GM18873 (cell line): Measurements from ENCODE around the gene PIR.

Experiments used
- ATAC-seq: cut with Tn5 transposase; IDR thresholded peaks from one replicate; pipeline ENCODE4 v1.9.1; 2021; ENCODE audit warnings: mild to moderate bottlenecking, moderate library complexity, moderate number of reproducible peaks; ENCODE audit not compliant: unreplicated experiment, low FRiP score

The PIR gene

DNA sequence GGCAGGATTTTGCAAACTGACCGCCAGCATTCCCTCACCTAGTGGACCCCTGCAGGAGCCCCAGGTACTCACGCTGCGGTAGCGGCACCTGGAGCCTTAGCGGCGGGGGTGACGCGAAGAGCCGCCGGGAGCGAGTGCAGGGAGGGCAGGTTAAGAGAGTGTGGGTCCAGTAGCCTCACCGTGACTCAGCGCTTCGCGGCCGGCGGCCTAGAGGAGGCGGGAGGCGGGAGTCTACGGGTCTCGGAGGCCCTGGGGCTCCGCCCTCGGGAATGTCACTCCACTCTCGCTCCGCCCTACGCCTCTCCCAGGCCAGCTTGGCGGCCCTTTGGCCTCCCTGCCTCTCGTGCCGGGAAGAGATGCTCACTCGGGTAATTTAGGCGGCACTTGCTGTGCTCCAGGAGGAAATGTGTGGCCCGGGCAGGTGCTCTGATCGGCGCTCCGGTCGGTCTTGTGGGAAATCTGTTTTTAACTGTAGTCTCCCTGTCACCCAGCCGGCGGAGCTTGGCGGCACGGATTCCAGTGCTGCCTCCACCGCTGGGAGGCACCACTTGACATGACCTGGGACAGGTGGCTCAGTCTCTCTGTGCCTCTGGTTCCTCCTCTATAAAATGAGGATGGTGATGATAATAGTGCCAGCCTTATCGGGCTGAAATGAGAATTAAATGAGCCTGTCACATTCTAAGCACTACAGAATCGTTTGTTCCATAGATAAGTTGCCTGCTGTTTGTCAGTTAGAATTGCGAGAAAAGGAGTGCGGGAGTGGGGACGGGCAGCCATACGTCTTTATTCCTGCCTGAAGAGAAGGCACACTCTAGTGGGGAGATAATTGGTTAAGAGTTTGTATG, at the start of gene PIR:
Gene PIR, minus strand, starts transcription at position 216 of the 845 bp plus-strand sequence. CDS start 2,076 bp downstream, outside the sequence.
- ATAC-seq: peak; percentile 89

DNA sequence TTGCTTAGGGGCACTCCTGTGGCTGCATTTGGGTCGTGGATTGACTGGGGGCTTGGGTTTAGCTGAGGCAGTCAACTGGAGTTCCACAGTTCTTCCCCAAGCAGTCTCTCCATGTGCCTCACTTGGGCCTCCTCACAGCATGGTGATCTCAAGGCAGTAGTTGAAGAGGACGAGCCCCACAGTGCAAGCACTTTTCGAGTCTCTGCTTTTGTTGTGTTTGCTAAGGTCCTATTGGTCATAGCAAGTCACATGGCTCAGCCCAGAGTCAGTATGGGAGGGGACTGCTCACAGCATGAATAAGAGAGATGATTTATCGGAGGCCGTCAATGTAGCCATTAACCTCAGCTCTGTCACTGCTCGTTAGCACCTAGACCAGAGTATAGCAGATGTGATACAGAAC, 37.2 kb upstream of the PIR start:
- ATAC-seq: no peak

DNA sequence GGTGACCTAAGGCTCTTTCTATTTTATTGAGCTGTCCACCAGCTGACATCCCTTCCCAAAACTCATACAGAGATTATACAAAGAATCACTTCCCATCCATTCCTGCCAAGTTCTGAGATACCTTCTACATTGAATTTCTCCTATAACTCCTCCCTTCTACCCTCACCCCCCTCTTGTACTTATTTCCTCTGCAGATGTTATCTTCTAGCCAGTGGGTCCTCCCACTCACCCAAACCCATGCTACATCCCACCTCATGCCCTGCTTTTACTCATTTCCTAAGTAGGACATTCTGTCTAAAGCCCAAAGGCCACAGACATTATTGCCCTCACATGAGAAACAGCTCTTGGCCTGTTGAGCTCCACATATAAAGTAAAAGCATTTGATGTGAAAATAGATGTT, 36.0 kb upstream of the PIR start:
- no peak for ATAC-seq

DNA sequence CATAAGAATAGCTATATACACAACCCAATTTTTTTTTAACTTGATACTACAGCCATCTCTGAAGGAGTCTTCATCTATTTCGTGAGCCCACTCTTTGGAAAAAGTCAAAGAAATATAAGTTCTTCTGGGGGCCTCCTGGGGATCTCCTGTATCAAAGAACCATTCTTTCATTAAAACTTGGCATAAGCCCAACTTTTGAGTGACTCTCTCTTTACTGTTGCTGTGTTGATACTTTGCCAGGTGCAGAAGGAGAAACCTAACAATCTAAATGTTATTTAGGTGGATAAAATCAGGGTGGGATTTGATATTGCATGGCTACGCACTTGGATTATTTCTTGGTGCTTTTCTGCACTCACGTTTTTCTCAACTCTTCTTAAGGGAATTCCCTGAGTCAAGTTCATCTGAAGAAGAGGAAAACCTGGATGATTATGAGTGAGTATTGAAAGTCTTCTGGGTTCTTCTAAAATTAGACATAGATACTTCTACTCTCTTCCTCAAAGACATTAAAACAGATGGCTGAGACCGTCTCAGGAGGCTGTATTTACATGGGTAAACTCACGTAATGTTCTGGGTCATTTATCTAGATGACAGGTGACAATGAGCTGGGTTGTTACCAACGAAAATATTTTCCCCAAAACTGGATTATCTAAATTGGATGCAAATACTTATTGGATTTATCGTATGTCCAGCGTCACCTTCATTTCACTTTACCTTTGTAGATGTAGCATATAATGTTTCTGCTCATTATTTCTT, 32.7 kb upstream of the PIR start:
- ATAC-seq: no peak

DNA sequence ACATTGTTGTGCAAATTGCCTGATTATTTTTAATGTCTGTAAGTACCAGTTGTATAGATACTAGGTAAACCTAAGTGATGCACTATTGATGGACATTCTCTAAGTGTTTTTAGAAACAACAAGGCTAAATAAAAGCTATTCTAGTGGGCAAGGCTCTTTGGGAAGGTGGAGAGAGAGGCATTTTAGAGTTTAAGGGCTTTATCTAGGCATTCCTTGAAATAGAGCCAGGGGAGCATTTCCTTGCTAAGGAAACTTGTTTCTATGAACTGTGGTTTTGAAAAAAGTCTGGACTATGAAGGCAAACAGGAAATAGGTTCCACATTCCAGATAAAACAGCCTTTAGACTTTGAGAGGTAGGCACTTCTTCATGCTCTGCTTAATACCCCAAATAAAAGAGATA, 31.3 kb upstream of the PIR start:
- no peak for ATAC-seq

DNA sequence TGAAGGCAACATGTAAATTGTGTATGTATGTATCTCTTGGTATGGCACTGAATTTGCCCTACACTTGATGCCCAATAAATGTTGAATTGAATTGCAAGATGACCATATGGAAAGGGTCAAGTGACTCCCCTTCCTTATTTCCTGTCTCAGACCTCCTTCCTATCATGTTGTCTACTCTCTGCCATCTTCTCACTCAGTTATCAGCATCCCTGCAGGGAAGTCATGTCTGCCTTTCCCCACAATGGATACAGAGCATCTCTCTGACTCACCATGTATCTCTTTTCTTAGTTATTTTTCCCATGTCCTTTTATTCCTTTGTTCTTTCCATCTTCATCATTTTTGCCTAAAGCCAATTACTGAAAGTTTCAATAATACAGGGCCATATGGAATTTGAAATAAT, 30.0 kb upstream of the PIR start:
- ATAC-seq: no peak

DNA sequence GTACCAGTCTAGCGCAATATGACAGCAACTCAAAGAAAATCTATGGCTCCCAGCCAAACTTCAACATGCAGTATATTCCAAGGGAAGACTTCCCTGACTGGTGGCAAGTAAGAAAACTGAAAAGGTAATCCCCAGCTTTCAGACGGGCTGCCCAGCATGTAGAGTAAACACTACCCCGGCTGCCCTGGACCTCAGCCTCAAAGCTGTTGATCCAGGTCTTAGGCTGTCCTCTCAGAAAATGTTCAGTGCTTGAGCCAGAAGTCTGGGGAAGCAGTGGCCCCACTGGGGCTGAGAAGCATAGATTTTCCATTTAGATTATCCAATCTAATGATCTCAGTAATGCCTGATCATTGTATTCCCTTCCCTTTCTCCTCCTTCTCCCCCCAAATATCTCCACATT, 29.3 kb upstream of the PIR start:
- ATAC-seq: no peak

DNA sequence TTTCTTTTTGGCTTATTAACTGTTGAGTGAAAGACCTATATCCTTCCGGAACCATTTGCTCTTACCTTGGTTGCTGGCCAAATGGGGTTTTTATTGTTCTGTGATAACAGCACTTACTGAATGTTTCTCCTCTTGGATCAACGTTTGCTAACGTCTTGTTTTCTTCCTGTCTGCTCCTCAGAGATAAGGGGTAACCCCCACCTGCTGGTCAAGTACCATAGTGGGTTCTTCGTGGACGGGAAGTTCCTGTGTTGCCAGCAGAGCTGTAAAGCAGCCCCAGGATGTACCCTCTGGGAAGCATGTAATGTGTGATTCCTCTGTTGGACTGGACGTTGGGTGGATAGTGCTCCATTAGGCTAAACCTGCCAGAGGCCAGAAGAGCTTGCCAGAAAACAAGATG, 22.8 kb upstream of the PIR start:
- ATAC-seq: no peak

DNA sequence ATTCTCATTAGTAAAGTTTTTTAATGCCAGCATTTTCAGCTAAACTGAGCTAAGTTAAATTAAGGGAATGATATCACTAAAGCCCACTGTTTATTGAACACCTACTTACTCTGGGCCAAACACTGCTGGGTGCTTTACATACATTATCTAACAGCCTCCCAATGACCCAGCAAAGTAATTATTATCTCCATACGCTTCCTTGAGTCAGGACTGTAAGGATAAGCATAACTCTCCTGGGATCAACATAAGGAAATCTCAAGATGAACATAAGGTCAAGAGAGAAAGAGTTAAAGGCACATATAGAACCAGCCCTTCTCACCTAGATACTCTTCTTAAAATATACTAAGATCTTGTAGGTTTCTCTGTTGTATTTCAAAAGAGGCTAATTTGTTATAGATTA, 21.1 kb upstream of the PIR start:
- ATAC-seq: no peak

DNA sequence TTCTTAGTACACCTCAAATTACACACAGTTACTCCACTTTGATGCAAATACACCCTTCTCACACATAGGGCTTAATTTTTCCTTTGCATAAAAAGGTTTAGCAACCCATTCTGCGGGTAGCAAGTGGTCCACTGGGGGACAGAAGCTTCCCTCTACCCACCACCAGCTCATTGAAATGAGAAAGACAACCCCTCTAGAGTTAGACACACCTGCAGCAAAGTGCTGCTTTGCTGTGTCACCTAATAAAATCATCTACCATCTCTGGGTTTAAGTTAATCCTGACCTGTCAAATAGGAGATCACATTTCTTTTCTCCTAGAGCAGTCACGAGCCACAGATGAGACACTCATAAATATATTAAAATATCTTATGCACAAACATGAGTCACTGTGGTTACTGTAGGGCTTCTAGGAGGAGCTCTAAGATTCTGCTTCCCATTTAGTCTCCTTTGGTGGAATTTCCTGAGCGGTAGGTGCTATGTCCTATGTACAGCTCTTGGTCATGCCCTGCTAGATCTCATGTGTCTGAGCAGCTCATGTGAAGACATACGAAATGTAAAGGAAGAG, 19.4 kb upstream of the PIR start:
- ATAC-seq: no peak

DNA sequence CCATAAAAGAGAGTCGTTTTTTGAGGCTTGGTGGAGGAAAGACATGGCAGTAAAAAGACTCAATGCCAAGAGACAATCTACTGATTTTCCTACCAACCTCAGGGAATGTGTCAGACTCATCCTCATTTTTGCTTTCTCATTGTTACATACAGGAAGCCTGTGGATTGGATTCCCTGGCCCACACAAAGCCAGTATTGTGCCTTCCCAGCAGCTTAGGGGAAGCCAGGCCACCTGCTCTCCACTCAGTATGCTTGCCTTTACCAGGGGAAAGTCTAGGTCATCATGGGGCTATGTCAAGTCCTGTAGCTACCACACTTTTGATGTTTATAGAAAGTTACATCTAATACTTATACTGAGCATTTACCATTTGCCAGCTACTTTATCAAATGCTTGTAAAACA, 18.4 kb upstream of the PIR start:
- no peak for ATAC-seq

DNA sequence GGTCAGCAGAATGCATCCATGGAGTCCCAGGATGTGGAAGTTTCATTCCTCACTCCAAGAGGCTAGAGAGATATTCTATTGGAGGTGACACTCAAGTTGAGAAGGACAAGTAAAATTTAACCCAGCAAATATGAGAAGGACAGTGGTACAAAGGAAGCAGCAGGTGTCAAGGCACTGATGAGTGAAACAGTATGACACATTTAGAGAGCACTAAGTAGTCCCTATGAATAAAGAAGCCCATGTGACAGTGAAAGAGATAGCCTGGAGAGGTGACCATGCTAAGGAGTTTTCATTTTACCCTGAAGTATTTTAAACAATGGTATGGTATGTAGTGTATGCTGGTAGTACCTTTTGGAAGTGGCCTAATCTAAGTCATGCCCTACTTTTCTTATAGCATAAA, 16.7 kb upstream of the PIR start:
- no peak for ATAC-seq

DNA sequence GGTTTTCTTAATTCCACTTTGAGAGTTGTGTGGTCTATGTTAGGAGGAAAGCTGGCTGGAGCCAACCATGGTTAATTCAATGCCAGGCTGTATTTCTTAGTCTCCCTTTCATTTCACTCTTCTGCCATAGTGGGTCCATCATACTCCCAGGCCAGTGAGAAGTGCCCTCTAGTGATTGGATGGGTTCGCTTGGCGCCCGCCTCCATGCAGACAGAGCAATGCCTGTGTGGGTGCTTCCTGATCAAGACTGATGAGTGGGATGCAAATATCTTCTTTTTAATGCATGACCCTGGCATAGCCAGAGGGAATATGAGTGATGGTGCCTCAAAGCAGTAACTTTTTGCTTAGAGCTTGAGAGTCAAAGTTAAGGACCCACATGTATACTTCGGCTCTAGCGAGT, 13.9 kb upstream of the PIR start:
- no peak for ATAC-seq

DNA sequence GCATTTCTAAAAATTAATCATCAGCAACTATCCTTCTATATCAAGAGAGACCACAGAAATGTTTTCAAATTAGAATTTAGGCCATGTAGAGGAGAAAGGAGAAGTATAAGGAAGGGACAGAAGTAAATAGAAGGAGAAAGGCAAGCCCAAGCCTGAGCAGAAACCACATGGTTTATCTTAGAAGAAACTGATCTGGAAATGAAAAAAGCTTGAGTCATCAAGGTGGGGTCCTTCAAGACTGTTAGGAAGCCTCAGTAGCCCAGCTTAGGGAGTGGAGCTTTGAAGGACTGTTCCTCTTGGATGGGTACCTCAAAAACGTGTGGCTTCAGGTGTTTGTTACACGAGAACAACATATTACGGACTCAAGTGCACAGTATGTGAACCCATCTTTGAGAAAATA, 12.0 kb upstream of the PIR start:
- no peak for ATAC-seq

DNA sequence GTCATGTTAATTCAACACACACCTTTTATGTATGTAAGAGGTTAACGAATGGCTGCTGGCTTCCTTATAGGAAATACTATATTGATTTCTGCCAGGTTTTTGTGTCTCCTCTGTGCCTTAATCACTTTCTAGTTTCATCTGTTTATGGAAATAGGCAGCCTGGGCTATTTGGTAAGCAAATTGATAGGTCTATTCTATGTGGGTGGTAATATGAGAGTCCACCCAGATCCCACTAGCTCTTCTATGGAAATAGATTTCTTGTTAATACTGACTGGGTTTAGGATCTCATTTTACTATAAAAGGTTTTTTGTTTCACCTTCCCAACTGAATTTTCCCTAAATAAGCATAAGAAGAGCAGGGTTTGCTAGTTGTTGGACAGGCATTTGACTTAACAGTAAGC, 11.5 kb upstream of the PIR start:
- ATAC-seq: no peak

DNA sequence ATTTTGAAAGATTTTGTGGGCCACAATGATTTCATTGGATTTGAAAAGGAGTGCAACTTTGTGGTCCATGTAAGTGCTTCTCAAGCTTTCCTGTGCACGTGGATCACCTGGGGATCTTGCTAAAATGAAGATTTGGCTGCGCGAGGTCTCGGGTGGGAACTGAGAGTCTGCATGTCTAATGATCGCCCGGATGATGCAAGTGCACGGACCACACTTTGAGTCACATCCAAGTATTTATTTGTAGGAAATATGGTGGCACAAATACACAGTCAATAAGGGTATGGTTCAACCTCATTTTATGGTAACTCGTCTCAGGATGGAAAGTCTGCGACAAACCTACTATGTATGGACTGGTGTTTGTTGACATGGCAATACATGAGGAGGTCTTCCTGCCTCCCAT, 8.4 kb upstream of the PIR start:
- no peak for ATAC-seq

DNA sequence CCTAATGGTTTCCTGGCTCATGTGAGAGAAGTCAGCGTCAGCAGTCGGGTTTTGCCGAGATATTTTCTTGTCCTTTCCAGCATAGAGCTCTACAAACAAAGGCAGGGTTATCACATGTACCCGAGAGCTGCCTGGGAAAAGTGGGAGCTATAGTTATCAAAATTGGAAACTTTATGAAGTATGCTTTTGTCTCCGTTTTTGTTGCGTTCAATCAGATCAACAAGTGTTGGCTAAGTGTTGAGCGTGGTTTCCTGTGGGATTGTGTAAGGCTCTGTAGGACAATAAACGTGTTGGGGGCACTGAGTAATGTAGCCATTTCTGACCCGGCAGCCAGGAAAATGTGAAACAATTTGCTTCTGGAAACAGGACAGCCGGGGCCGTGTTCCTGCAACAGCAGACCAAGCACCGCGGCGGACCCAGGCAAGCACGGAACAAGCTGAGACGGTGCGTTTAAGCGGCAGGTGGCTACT, 7.4 kb upstream of the PIR start, which contains the start of gene BMX:
Gene BMX, plus strand, starts transcription at position 311 of the 470 bp plus-strand sequence. CDS start 7,547 bp downstream, outside the sequence.
- ATAC-seq: no peak

DNA sequence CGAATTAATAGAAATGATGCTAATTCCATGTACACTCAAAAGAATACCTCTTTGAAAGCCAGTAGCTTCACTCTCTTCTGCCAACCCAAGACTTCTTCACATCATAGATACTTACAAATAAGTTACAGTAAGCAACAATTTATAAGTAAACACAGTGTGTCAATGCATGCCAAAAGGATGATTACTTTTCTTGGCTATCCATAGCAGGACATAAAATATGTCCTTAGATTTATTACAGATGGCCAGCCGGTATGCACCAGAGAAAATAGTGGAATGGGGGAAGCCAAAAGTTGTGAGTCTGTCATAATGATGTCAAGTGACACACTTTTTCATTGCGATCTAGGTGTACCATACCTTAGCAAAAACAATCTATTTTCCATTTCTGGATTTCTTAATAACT, 6.8 kb upstream of the PIR start:
- ATAC-seq: no peak

DNA sequence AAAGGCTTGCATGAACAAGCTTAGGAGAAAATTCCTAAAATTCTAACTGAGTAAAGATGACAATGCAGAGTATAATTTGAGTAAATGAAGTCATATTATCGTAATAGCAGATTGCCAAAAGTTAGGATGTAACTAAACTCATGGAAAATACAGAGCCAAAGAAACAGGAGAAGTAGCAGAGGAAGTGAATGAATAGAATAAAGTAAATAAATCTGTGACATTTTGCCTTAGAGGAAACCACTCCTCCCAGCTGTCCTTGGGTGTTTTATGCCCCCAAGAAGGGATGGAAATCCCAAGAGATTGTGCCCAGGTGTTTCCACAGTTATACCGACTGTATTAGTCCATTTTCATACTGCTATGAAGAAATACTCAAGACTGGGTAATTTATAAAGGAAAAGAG, 5.6 kb upstream of the PIR start:
- ATAC-seq: no peak

DNA sequence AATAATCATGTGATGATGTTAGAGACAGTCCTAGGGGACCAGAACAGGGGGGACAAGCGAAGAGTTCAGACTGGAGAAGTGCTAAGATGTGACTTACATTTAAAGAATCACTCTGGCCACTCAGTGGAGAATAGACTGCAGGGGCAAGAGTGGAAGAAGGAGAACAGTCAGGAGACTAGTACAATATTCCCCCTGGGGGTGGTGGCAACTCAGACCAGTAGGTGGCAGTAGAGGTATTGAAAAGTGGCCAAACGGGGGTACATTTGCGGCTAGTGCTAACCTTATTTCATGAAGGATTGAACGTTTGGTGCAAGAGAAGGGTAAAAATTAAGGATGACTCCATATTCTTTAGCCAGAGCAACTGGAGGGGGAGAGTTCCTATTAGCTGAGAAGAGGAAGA, 4.7 kb upstream of the PIR start:
- no peak for ATAC-seq

DNA sequence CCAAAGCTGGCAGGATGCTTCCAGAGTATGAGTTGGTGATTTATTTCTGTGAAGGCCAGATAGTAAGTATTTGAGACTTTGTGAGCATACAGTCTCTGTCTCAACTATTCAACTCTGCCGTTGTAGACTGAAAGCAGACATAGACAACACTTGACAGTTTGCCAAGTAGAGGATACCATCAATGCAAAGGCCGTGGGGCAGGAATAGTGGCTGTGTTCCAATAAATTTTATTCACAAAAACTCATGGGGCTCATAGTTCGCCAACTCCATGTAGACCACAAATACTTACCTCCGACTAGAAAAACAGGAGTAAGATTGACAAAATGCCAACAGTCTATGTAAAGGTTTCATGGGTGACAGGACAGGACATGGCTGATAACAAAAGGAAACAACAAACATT, 3.7 kb upstream of the PIR start:
- no peak for ATAC-seq
